GM18517 (cell line): ENCODE measurements around the gene ZNF747.
"Not testable (repeated sequence)": the region's sequence is repeated elsewhere in the genome, so short reads cannot be mapped to it uniquely, and the experiment has no call there.

Source experiments
- ATAC-seq: cut with Tn5 transposase; IDR thresholded peaks from one replicate; pipeline ENCODE4 v1.9.1; 2021; ENCODE audit warnings: mild to moderate bottlenecking, moderate library complexity; ENCODE audit not compliant: unreplicated experiment

ZNF747 gene

GRCh38 chr16:30557957-30558788 lies 23.5 kb upstream of the ZNF747 start, which contains the start of gene ZNF764:
ZNF764 (minus strand) TSS chr16:30558374; CDS start chr16:30558182, 192 bp downstream.
- peak; percentile 86 for ATAC-seq

GRCh38 chr16:30557707-30557956 lies 23.0 kb upstream of the ZNF747 start:
- ATAC-seq: peak; percentile 14

GRCh38 chr16:30556125-30556473 lies 21.4 kb upstream of the ZNF747 start:
- no peak for ATAC-seq

DNA sequence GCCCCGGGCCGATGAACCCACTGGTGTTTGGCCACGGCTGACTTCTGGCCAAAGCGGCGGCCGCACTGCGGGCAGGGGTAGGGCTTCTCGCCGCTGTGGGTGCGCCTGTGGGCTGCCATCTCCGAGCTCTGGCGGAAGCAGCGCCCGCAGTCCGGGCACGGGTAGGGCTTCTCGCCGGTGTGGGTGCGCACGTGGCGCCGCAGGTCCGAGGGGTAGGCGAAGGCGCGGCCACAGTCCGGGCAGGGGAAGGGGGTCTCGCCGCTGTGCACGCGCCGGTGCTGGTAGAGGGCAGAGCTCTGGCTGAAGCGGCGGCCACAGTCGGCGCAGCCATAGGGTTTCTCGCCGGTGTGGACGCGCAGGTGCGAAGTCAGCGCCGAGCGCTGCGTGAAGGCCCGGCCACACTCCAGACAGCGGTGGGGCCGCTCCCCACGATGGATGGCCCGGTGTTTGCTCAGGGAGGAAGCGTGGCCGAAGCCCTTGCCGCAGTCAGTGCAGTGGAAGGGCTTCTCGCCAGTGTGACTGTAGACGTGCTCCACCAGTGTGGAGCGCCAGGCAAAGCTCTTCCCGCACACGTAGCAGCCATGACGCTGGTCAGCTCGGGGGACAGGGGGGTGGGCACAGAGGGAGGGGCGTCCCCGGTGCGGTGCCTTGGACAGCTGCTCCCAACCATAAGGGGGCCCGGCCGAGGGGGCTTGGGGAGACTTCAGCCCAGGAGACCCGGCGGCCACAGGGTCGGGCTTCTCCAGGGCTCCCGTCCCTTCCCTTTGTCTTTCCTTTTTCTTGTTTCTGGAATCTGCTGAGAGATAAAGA lies 20.9 kb upstream of the ZNF747 start:
- ATAC-seq: no peak

DNA sequence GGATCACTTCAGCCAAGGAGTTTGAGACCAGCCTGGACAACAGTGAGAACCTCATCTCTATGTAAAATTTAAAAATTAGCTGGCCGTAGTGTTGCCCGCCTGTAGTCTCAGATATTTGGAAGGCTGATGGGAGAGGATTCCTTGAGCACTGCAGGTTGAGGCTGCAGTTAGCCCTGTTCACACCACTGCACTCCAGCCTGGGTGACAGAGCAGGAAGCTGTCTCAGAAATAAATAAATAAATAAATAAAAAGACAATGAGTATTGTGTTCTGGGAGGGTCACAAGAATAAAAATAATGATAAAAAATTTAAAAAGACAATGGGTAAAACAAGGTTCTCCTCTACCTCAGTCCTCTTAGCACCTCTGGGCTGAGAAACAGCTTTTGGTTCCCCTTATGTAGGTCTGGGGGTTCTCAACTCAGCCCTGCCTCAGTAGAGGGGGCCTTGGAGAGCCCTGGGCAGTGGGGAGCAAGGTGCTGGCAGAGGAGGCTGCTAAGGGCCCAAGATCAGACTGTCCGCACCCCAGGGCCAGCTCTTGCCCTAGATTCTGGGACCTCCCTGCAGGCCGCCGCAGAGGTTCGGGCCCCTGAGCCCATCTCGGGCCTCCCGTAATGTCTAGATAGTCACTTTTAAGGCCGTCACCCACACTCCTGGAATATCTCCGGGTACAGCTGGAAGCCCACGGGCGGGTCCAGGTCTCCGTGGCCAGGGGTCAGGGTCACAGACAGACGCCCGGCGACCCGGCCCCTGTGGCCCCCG lies 20.1 kb upstream of the ZNF747 start:
- no peak for ATAC-seq

GRCh38 chr16:30553393-30553899 lies 18.8 kb upstream of the ZNF747 start:
- no peak for ATAC-seq

DNA sequence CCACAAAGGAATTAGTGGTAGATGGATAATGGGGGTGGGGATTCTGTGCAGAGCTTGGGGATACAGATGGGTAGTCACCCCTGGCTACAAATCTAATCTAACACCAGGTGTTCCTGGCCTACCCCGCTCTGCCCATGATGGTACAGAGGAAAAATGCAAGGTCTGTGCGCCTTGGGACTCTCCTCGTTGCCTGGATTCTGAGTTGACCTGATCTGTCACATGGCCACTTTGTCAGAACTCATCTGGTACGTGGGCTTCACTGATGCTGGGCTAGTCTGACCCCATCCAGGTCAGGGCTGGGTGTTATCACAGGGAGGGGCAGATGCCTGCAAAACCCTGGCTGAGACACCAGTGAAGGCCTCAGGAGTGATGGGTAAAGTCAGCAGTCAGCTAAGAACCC lies 18.3 kb upstream of the ZNF747 start:
- no peak for ATAC-seq

- ATAC-seq: no peak
Observed at GRCh38 chr16:30551781-30552180, 17.1 kb upstream of the ZNF747 start.

DNA sequence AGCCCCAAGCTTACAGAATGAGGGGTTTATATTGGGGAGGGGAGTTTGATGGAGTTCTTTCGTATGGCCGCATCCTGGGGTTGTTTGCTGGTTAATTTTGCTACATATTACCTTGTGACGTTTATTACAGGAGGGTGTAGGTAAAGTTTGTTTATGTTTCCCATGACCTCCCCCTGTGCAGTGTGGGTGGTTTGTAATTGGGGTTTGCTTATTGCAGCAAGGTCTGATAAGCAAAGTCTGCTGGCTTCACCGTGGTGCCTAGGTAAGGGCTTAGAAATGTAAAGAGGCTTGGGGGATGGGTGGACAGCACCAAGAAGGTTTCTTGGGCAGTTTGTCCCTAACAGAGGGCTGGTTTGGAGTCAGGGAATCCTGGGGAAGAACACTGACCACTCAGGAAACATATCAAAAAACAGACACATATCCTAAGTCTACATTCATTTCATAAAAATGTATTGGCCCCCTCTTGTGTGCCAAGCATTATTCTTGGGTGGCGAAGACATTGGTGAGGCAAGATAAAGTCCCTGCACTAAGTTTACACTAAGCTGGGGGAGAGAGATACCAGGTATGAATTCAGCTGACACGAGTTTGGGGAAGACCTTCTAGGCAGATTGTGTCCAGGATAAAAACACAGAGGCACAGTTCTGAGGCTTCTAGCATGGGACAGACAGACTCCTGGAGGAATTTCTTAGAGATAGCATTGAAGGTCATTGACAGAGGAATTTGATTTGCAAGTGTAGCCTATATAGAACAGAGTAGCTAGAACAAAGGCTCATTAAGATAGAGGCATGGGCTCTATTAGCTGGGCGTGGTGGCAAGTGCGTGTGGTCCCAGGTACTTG lies 14.0 kb upstream of the ZNF747 start:
- ATAC-seq: no peak

GRCh38 chr16:30546115-30546514 lies 11.5 kb upstream of the ZNF747 start:
- ATAC-seq: no peak

DNA sequence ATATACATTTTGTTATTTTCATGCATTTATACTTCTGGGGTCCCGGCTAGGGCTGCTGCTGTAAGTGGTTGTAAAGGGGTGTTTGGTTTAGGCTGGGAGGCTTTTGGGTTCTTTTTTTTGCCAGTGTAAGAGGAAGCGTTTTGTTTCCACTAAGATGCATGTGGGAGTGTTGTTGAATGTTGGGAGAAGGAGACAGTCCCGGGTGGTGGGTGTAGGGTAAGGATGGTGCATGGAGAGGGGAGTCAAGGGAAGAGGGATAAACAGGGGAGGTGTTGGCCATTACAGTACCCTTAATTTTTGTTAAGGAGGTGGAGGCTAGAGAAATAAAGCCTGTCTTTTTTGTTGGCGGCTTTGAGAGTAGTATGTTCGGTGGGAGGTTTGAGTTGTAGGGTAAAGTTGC lies 8.4 kb upstream of the ZNF747 start:
- no peak for ATAC-seq

DNA sequence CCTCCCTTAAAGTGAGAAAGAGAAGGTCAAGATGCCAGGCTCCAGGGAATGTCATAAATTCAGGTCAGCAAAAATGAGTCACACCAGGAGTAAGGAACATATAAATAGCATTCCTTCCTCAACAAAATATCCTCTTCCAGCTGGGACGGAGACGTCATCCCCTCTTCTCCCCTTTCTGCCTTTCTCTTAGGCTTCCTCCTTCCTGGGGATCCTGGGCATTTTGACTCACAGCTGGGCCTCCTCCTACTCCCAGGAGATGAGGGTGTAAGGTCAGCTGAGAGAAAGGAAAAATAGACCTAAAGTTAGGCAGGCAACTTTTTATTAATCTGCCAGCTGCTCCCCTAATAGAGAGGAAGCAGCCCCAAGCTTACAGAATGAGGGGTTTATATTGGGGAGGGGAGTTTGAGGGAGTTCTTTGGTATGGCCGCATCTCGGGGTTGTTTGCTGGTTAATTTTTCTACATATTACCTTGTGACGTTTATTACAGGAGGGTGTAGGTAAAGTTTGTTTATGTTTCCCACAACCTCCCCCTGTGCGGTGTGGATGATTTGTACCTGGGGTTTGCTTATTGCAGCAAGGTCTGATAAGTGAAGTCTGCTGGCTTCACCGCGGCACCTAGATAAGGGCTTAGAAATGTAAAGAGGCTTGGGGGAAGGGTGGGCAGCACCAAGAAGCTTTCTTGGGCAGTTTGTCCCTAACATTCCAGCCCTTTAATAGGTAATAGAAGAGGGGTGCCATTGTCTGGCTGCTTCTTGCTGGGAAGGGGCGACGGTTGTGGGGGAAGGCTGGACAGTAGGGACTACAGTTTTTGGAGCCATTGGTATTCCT lies 7.1 kb upstream of the ZNF747 start:
- ATAC-seq: no peak

DNA sequence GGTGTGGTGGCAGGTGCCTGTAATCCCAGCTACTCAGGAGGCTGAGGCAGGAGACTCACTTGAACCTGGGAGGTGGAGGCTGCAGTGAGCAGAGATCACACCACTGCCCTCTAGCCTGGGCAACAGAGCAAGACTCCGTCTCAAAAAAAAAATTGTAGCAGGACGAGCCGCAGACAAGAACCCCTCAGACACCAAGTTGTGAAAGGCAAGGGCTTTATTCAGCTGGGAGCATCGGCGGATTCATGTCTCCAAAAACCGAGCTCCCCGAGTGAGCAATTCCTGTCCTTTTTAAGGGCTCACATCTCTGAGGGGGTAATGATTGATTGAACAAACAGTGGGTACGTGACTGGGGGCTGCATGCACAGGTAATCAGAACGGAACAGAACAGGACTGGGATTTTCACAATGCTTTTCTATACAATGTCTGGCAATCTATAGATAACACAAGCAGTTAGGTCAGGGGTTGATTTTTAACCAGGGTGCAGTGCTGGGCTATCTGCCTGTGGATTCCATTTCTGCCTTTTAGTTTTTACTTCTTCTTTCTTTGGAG lies 6.3 kb upstream of the ZNF747 start:
- ATAC-seq: not testable (repeated sequence)

DNA sequence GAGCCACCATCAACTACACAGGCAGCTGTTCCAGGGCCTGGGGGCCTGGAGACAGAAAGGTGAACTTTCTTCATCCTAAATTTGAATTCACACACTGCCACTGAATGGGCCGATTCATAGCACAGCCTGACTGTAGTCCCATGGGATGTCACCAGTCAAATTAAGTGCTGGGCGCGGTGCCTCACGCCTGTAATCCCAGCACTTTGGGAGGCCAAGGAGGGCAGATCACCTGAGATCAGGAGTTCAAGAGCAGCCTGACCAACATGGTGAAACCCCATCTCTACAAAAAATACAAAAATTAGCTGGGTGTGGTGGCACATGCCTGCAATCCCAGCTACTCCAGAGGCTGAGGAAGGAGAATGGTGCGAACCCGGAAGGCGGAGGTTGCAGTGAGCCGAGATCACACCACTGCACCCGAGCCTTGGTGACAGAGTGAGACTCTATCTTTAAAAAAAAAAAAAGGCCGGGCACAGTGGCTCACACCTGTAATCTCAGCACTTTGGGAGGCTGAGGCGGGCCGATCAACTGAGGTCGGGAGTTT lies 5.4 kb upstream of the ZNF747 start:
- ATAC-seq: not testable (repeated sequence)

- ATAC-seq: no peak
Observed at GRCh38 chr16:30539000-30539964, 4.6 kb upstream of the ZNF747 start.

DNA sequence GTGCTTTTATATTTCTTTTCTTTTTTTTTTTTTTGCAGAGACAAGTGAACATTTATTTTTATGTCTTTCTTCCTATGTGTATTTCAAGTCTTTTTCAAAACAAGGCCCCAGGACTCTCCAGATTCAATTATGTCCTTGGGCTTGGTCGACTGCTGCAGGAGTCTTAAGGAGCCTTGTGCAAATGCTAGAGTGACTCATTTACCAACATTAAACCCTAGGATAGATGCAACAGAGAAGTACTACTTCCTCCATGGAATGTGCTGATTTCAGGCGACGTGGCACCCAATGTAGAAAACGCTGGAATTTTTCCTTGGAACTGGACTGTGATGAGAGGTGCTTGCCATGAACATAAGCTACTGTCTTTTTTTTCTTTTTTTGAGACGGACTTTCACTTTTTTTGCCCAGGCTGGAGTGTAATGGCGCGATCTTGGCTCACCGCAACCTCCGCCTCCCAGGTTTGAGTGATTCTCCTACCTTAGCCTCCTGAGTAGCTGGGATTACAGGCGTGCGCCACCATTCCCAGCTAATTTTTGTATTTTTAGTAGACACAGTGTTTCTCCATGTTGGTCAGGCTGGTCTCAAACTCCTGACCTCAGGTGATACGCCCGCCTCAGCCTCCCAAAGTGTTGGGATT lies 1.9 kb upstream of the ZNF747 start:
- ATAC-seq: not testable (repeated sequence)

GRCh38 chr16:30535777-30536190 lies 1.1 kb upstream of the ZNF747 start:
- no peak for ATAC-seq
